ENCODE results near the gene KAT2A.
"Not testable (repeated sequence)": the region's sequence is repeated elsewhere in the genome, so short reads cannot be mapped to it uniquely, and the experiment has no call there.

DNA sequence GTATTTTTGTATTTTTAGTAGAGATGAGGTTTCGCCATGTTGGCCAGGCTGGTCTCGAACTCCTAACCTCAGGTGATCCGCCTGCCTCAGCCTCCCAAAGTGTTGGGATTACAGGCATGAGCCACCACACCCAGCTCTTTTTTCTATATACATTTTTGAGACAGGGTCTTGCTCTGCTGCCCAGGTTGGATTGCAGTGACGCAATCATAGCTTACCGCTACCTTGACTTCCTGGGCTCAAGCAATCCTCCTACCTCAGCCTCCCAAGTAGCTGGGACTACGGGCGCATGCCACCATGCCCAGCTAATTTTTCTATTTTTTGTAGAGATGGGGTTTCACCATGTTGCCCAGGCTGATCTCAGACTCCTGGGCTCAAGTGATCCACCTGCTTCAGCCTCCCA is 19.5 kb upstream of the KAT2A start:
- TF ChIP-seq EZH2 (IDR thresholded peaks at IDR 0.05); POLR2AphosphoS5 (IDR thresholded peaks at IDR 0.05; ENCODE audit: borderline replicate concordance, low read depth, low read length); FOXP2 (optimal IDR thresholded peaks at IDR 0.05; ENCODE audit: control extremely low read depth, extremely low read length, insufficient read depth): not testable (repeated sequence)

Measured in SK-N-MC (cell line).